ENCODE results near the gene ACSM3. TPM values are rescaled to one million over a fixed set of nuclear protein-coding genes. Genes with fewer than 3 reads are reported as not detected.
A peak's percentile ranks its signal among the peaks of the same experiment; 100 is the strongest.

Gene ACSM3
- total RNA-seq, 4 donors from 2014 or later: 0.20 to 0.49 TPM; not detected in 2

DNA sequence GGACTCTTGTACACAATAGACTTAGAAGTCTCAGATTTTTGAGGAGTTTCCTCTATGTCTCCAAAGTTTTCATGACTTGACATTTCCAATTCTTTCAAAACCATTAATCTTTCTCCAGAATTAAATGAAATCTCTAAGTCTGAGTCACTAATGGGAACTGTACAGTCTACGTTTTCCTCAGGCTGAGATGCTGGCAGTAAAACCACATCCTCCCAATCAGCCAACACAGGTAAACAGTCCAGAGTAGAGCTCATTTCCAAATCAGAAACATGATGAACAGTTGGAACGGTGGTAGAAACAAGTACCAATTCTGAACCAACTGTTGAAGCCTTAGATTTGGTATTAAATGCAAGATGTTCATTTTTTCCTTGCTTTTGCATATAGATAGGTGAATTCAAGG, 34.5 kb downstream of the ACSM3 start:
- TF ChIP-seq POLR2A (IDR thresholded peaks at IDR 0.05): no peak
- TF ChIP-seq, protein P1, sequence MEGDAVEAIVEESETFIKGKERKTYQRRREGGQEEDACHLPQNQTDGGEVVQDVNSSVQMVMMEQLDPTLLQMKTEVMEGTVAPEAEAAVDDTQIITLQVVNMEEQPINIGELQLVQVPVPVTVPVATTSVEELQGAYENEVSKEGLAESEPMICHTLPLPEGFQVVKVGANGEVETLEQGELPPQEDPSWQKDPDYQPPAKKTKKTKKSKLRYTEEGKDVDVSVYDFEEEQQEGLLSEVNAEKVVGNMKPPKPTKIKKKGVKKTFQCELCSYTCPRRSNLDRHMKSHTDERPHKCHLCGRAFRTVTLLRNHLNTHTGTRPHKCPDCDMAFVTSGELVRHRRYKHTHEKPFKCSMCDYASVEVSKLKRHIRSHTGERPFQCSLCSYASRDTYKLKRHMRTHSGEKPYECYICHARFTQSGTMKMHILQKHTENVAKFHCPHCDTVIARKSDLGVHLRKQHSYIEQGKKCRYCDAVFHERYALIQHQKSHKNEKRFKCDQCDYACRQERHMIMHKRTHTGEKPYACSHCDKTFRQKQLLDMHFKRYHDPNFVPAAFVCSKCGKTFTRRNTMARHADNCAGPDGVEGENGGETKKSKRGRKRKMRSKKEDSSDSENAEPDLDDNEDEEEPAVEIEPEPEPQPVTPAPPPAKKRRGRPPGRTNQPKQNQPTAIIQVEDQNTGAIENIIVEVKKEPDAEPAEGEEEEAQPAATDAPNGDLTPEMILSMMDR (IDR thresholded peaks at IDR 0.05 in 4 of 5, conservative IDR thresholded peaks at IDR 0.05 in 1 of 5): no peak
- no peaks in the 10 kb centered on the region for H3K9me3 ChIP-seq
- DNase-seq: no peak
- H3K27ac ChIP-seq: no peak overlapping the region
- no peak for ATAC-seq
- H3K27me3 ChIP-seq: no peaks in the 10 kb centered on the region
- no peak overlapping the region for H3K4me3 ChIP-seq
- intact Hi-C loops (cut with DNase I; ENCODE audit: low total_unique reads) (no loop called here), in situ Hi-C loops (cut with MboI; ENCODE audit: low sequenced_read_pairs in 4 of 4) (no loop called here)
- H3K4me1 ChIP-seq: no peaks in the 10 kb centered on the region
- peaks cover 0 to 39% of the 10 kb centered on the region in 2 donors for H3K36me3 ChIP-seq

DNA sequence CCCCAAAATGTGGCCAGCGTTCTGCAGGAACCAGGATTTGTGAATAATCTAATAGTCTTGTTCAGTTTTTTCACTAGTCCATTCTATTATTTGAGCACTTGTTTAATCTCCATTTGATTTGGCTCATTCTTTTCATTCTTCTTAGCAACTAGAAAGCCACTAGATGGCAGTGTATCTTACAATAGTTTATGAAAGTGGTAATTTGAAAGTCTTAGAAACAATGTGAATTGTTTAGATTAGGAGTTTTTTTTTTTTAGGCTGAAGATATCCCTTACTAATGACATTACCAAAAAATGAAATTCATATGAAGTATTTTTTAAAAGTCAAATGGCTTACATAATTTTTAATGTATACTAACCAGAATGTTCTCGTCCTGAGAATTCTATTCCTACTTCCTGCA, 35.8 kb downstream of the ACSM3 start:
- no peak overlapping the region for H3K4me3 ChIP-seq
- DNase-seq: no peak
- peaks cover 0 to 39% of the 10 kb centered on the region in 2 donors for H3K36me3 ChIP-seq
- in situ Hi-C loops (cut with MboI; ENCODE audit: low sequenced_read_pairs in 4 of 4): no loop called here
- H3K27ac ChIP-seq: no peak overlapping the region
- no peaks in the 10 kb centered on the region for H3K9me3 ChIP-seq
- H3K4me1 ChIP-seq: no peaks in the 10 kb centered on the region
- H3K27me3 ChIP-seq: no peaks in the 10 kb centered on the region
- TF ChIP-seq, protein P1 (IDR thresholded peaks at IDR 0.05 in 4 of 5, conservative IDR thresholded peaks at IDR 0.05 in 1 of 5): peak in 4 of 5 experiments; percentile 27 to 64 (median 42)
- TF ChIP-seq POLR2A (IDR thresholded peaks at IDR 0.05): no peak
- intact Hi-C loops (cut with DNase I; ENCODE audit: low total_unique reads): no loop called here
- no peak for ATAC-seq

DNA sequence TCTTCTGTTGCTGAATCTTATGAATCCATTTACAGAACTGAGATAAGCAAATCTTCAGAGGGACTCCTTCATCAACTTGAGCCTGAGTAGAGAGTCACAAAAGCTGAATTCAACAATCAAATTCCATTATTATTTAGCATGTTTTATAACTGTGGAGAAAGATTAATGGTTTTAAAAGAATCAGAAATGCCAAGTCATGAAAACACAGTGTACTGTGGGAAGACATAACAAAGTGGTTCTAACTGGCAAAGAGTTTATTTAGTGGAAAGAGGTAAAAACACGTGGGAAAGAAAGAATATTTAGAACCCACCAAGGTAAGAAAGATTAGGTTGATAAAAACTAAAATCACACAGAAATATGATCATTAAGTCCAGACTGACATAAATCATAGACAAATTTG, 37.5 kb downstream of the ACSM3 start:
- Histone ChIP-seq H3K36me3 (peaks cover 0 to 32% of the 10 kb centered on the region in 2 donors), H3K9me3 (no peaks in the 10 kb centered on the region), H3K4me3 (no peak overlapping the region), H3K4me1 (peaks cover 3 to 12% of the 10 kb centered on the region in 2 donors), H3K27me3 (no peaks in the 10 kb centered on the region), H3K27ac (no peak overlapping the region)
- no peak for ATAC-seq
- no peak for TF ChIP-seq POLR2A (IDR thresholded peaks at IDR 0.05)
- TF ChIP-seq, protein P1 (IDR thresholded peaks at IDR 0.05 in 4 of 5, conservative IDR thresholded peaks at IDR 0.05 in 1 of 5): no peak
- intact Hi-C loops (cut with DNase I; ENCODE audit: low total_unique reads) (loop anchor here (2.0 kb wide), 1 partner anchor 284 kb away; no protein-coding TSS in a partner anchor), in situ Hi-C loops (cut with MboI; ENCODE audit: low sequenced_read_pairs in 4 of 4) (no loop called here)
- no peak for DNase-seq

DNA sequence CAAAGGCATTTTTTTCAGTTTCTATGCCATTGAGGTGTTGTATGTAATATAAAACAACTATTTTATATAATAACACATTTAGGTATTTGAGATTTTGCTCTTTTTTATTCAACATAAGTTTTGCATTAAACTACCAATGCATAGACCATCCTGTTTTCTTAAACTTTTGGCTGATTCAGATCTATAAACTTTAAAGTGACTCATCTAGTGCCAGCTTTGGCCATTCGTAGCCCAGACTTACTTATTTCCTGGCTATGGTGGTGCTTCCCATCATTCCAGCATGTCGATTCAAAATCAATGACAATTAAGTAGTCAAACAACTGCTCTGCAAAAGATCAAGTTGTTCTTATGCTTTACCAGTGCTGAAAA, 39.4 kb downstream of the ACSM3 start:
- H3K9me3 ChIP-seq: no peaks in the 10 kb centered on the region
- H3K27me3 ChIP-seq: no peaks in the 10 kb centered on the region
- in situ Hi-C loops (cut with MboI; ENCODE audit: low sequenced_read_pairs in 4 of 4) (no loop called here), intact Hi-C loops (cut with DNase I; ENCODE audit: low total_unique reads) (no loop called here)
- no peak for TF ChIP-seq POLR2A (IDR thresholded peaks at IDR 0.05)
- TF ChIP-seq, protein P1 (IDR thresholded peaks at IDR 0.05 in 4 of 5, conservative IDR thresholded peaks at IDR 0.05 in 1 of 5): no peak
- H3K27ac ChIP-seq: no peak overlapping the region
- no peak overlapping the region for H3K4me3 ChIP-seq
- ATAC-seq: no peak
- H3K4me1 ChIP-seq: peaks cover 9 to 17% of the 10 kb centered on the region in 2 donors
- peaks cover 0 to 19% of the 10 kb centered on the region in 2 donors for H3K36me3 ChIP-seq
- DNase-seq: no peak
